K562 (cell line): ENCODE measurements around the gene PADI1.

ENCODE experiments used
- BRD4 ChIP-seq: fragments of 200-600 bp; sonication (generic); IDR thresholded peaks from 2 replicates; pipeline ENCODE4 v1.6.1; 2017; ENCODE audit warnings: inconsistent platforms
- BRF2 ChIP-seq: IDR thresholded peaks from 3 replicates; pipeline ENCODE4 v1.6.1; 2011; ENCODE audit warnings: borderline replicate concordance, mild to moderate bottlenecking; ENCODE audit not compliant: insufficient read length, insufficient read depth
- CTCF ChIP-seq, 3 experiments: IDR thresholded peaks in 2 of 3; conservative IDR thresholded peaks in 1 of 3; 2 replicates each; pipeline ENCODE4 v1.5.1; 2011 to 2012; ENCODE audit warnings: low read length in 3 of 3, mild to moderate bottlenecking in 3 of 3, control low read depth in 2 of 3, improper control_type of control experiment in 1 of 3, inconsistent platforms in 1 of 3, low read depth in 1 of 3, mixed read lengths in 1 of 3, moderate library complexity in 1 of 3; ENCODE audit not compliant: insufficient read depth in 2 of 3
- ETV6 ChIP-seq, 3 experiments: fragments of 150-350 bp in 1 of 3; sonication (generic) in 1 of 3; formaldehyde crosslinking in 1 of 3; IDR thresholded peaks; 2 replicates each; pipeline versions ENCODE4 v1.6.1 to v1.8.0; 2014 to 2022; ENCODE audit warnings: borderline replicate concordance in 2 of 3, low read depth in 2 of 3, antibody characterized with exemption in 1 of 3, low read length in 1 of 3, mild to moderate bottlenecking in 1 of 3, missing genetic modification reagents in 1 of 3
- JUNB ChIP-seq: fragments of 450-650 bp; formaldehyde crosslinking; conservative IDR thresholded peaks from 2 replicates; pipeline ENCODE4 v1.4.0; 2020; ENCODE audit warnings: mild to moderate bottlenecking
- MLX ChIP-seq, 2 experiments: fragments of 450-650 bp in 1 of 2; sonication (generic) in 1 of 2; formaldehyde crosslinking; conservative IDR thresholded peaks; 2 replicates each; pipeline versions ENCODE4 v1.4.0 to v1.8.1; 2020 to 2022; ENCODE audit warnings: mild to moderate bottlenecking in 1 of 2, missing genetic modification reagents in 1 of 2
- NFE2 ChIP-seq: IDR thresholded peaks from 2 replicates; pipeline ENCODE4 v1.6.1; 2014; ENCODE audit warnings: antibody characterized with exemption, low read depth
- NFIC ChIP-seq: fragments of 450-650 bp; IDR thresholded peaks from 2 replicates; pipeline ENCODE4 v1.6.1; 2017; ENCODE audit warnings: mild to moderate bottlenecking, inconsistent platforms
- RAD21 ChIP-seq, 2 experiments: fragments of 250-450 bp in 1 of 2; fragments of 450-650 bp in 1 of 2; sonication (Bioruptor Pico) in 1 of 2; formaldehyde crosslinking in 1 of 2; IDR thresholded peaks in 1 of 2; conservative IDR thresholded peaks in 1 of 2; 2 replicates each; pipeline versions ENCODE4 v1.4.0 to v1.8.0; 2020 to 2022; ENCODE audit warnings: mild to moderate bottlenecking in 2 of 2, moderate library complexity in 1 of 2
- RCOR1 ChIP-seq, 2 experiments: IDR thresholded peaks; 2 replicates each; pipeline ENCODE4 v1.6.1; 2012; ENCODE audit warnings: low read depth in 2 of 2, low read length in 2 of 2, borderline replicate concordance in 1 of 2, improper control_type of control experiment in 1 of 2
- SIN3A ChIP-seq, 2 experiments: fragments of 150-350 bp in 1 of 2; IDR thresholded peaks; 2 replicates each; pipeline ENCODE4 v1.6.1; 2011 to 2016; ENCODE audit warnings: borderline replicate concordance in 2 of 2, low read depth in 2 of 2, low read length in 2 of 2, mild to moderate bottlenecking in 2 of 2, moderate library complexity in 2 of 2; ENCODE audit not compliant: control insufficient read depth in 1 of 2
- THRA ChIP-seq: fragments of 450-650 bp; IDR thresholded peaks from 2 replicates; pipeline ENCODE4 v1.6.1; 2017; ENCODE audit warnings: mild to moderate bottlenecking, moderate library complexity
- ZSCAN29 ChIP-seq: fragments of 450-650 bp; IDR thresholded peaks from 2 replicates; pipeline ENCODE4 v1.6.1; 2017

GRCh38 chr1:17163371-17163770, 41.6 kb upstream of the PADI1 start:
- TF ChIP-seq ETV6 (IDR thresholded peaks at IDR 0.05; ENCODE audit: borderline replicate concordance in 1 of 2, low read depth in 2 of 2, low read length in 1 of 2) (no peak), ETV6 (CRISPR knock-in tag; IDR thresholded peaks at IDR 0.05; ENCODE audit: borderline replicate concordance) (no peak), NFE2 (no peak), JUNB (CRISPR knock-in tag) (no peak), NFIC (no peak), BRD4 (no peak), BRF2 (no peak), SIN3A (IDR thresholded peaks at IDR 0.05; ENCODE audit: borderline replicate concordance in 2 of 2, control insufficient read depth in 1 of 2, low read depth in 2 of 2, low read length in 2 of 2) (no peak), MLX (CRISPR knock-in tag; conservative IDR thresholded peaks at IDR 0.05) (no peak), THRA (no peak), CTCF (IDR thresholded peaks at IDR 0.05 in 2 of 3, conservative IDR thresholded peaks at IDR 0.05 in 1 of 3; ENCODE audit: insufficient read depth in 2 of 3, low read depth in 1 of 3, low read length in 3 of 3) (no peak), RAD21 (CRISPR knock-in tag; conservative IDR thresholded peaks at IDR 0.05 in 1 of 2, IDR thresholded peaks at IDR 0.05 in 1 of 2) (no peak), RCOR1 (IDR thresholded peaks at IDR 0.05; ENCODE audit: borderline replicate concordance in 1 of 2, low read depth in 2 of 2, low read length in 2 of 2) (no peak), ZSCAN29 (no peak)
